Astrocyte (in vitro differentiated cells and primary cell): ENCODE results near the gene KMT2C.

Source experiments
- EZH2 ChIP-seq: IDR thresholded peaks from 2 replicates; pipeline ENCODE4 v1.6.1; 2012; ENCODE audit warnings: mild to moderate bottlenecking, low read length, inconsistent platforms; ENCODE audit not compliant: insufficient read depth
- TF ChIP-seq, protein P1 (sequence below): IDR thresholded peaks from 2 replicates; pipeline ENCODE4 v1.5.1; 2011; ENCODE audit warnings: low read depth, mild to moderate bottlenecking, inconsistent platforms, low read length, moderate library complexity; ENCODE audit not compliant: insufficient read depth

DNA sequence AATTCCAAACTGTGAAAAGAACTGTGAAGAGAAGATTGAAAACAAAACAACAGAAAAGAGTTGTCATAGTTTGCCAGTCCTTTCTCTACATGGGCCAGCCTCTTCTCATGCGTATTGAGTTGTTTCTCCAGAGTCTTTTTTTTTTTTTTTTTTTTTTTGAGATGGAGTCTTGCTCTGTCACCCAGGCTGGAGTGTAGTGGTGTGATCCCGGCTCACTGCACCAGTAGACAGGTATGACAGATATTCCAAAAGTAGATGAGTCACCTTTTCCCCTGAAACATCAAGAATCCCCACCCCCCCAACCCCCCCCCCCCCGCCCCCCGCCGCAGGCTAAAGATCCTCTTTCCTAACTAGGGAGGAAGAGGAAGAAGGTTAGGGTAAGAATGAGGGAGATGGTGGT, 15.6 kb upstream of the KMT2C start:
- TF ChIP-seq, protein P1, sequence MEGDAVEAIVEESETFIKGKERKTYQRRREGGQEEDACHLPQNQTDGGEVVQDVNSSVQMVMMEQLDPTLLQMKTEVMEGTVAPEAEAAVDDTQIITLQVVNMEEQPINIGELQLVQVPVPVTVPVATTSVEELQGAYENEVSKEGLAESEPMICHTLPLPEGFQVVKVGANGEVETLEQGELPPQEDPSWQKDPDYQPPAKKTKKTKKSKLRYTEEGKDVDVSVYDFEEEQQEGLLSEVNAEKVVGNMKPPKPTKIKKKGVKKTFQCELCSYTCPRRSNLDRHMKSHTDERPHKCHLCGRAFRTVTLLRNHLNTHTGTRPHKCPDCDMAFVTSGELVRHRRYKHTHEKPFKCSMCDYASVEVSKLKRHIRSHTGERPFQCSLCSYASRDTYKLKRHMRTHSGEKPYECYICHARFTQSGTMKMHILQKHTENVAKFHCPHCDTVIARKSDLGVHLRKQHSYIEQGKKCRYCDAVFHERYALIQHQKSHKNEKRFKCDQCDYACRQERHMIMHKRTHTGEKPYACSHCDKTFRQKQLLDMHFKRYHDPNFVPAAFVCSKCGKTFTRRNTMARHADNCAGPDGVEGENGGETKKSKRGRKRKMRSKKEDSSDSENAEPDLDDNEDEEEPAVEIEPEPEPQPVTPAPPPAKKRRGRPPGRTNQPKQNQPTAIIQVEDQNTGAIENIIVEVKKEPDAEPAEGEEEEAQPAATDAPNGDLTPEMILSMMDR: no peak
- no peak for TF ChIP-seq EZH2
